AG10803 (cell line): ENCODE measurements around the gene CARMIL3.

Experiments
- DNase-seq: peaks from one replicate; pipeline ENCODE4 v3.0.0; 2010; ENCODE audit warnings: low read depth
- H3K4me3 ChIP-seq: 2 replicates; pipeline ENCODE4 v1.5.1; 2011; ENCODE audit warnings: mild to moderate bottlenecking, low read length, control low read depth
- TF ChIP-seq, protein P1 (sequence below): conservative IDR thresholded peaks from 2 replicates; pipeline ENCODE4 v1.5.1; 2011; ENCODE audit warnings: mild to moderate bottlenecking, low read length, control low read depth, inconsistent platforms

The CARMIL3 gene

DNA sequence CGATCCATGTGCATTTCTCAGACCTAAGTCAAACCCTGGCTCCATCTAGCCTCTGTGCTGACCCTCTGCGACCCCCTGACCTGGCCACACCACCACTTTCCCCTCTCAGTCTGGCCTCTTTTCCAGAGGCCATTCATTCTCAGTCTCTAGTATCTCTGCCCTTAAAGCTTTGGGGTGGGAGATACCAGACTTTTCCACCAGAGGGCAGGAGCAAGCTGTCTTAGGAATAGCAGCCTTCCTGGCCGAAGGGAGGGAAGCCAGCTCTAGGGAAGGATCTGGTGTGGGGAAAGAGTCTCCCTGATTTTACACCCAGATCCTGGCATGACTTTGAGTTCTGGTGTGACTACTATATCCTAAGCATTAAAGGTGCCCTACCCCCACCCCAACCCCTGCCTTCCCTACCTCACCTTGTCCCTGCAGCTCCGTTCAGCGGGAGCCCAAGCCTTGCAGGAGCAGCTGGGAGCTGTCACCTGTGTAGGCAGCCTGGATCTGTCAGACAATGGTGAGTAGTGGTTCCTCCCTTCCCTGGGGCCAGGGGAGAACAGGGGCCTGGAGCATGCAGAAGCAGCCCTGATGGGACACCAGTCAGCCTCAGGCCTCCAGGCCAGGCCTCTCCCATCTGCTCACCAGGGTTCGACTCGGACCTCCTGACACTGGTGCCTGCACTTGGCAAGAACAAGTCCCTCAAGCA, 6.6 kb downstream of the CARMIL3 start:
- H3K4me3 ChIP-seq = no peak overlapping the region
- TF ChIP-seq, protein P1, sequence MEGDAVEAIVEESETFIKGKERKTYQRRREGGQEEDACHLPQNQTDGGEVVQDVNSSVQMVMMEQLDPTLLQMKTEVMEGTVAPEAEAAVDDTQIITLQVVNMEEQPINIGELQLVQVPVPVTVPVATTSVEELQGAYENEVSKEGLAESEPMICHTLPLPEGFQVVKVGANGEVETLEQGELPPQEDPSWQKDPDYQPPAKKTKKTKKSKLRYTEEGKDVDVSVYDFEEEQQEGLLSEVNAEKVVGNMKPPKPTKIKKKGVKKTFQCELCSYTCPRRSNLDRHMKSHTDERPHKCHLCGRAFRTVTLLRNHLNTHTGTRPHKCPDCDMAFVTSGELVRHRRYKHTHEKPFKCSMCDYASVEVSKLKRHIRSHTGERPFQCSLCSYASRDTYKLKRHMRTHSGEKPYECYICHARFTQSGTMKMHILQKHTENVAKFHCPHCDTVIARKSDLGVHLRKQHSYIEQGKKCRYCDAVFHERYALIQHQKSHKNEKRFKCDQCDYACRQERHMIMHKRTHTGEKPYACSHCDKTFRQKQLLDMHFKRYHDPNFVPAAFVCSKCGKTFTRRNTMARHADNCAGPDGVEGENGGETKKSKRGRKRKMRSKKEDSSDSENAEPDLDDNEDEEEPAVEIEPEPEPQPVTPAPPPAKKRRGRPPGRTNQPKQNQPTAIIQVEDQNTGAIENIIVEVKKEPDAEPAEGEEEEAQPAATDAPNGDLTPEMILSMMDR = peak; percentile 85
- DNase-seq = peak; percentile 67

DNA sequence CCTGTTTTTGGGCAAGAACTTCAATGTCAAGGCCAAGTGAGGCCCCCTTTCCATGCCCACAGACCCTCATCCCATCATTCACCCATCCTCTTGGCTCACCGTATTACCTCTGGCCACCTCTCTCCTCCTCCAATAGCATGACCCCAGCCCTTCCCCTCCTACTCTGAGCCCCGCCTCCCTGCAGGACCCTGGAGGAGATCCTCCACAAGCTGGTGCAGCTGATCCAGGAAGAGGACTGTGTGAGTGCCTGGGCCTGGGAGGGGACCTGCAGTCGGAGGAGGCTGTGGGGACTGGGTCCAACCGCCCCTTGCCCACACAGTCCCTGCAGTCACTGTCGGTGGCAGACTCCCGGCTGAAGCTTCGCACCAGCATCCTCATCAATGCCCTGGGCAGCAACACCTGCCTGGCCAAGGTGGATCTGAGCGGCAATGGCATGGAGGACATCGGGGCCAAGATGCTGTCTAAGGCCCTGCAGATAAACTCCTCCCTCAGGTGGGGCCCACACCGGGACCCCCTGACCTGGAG, 7.2 kb downstream of the CARMIL3 start:
- DNase-seq = no peak
- H3K4me3 ChIP-seq = no peak overlapping the region
- TF ChIP-seq, protein P1 = no peak

DNA sequence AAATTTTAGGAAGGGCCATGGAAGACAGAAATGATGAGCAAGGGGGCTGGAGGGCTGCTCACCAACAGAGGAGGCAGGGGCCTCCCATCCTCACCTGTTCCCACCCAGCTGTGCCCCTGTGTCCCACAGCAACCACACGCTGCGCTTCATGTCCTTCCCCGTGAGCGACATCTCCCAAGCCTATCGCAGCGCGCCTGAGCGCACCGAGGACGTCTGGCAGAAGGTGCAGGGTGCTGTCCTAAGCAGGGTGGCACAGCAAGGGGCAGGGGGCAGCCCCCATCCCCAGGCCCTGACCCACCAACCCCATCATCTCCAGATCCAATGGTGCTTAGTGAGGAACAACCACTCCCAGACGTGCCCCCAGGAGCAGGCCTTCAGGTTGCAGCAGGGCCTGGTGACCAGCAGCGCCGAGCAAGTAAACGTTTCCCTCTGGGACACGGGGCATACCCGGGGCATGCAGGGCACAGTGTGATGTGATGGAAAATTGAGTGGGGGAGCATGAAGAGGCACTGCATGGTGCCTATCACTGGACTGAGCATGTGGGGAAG, 8.1 kb downstream of the CARMIL3 start:
- no peak overlapping the region for H3K4me3 ChIP-seq
- TF ChIP-seq, protein P1 = no peak
- DNase-seq = no peak

DNA sequence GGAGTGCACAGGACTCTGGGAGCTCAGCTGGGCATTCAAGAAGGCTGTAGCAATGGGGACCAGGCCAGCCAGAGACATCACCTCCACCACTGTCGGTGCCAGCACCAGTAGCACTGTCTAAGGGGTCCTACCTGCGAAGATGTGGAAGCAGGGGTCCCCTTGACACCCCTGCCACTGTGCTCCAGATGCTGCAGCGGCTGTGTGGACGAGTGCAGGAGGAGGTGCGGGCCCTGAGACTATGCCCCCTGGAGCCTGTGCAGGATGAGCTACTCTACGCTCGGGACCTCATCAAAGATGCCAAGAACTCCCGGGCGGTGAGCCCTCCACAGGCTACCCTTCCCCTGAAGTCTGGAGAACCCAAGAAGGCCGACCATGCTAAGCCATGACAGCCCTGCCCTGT, 8.6 kb downstream of the CARMIL3 start:
- DNase-seq = no peak
- H3K4me3 ChIP-seq = no peak overlapping the region
- TF ChIP-seq, protein P1 = no peak

DNA sequence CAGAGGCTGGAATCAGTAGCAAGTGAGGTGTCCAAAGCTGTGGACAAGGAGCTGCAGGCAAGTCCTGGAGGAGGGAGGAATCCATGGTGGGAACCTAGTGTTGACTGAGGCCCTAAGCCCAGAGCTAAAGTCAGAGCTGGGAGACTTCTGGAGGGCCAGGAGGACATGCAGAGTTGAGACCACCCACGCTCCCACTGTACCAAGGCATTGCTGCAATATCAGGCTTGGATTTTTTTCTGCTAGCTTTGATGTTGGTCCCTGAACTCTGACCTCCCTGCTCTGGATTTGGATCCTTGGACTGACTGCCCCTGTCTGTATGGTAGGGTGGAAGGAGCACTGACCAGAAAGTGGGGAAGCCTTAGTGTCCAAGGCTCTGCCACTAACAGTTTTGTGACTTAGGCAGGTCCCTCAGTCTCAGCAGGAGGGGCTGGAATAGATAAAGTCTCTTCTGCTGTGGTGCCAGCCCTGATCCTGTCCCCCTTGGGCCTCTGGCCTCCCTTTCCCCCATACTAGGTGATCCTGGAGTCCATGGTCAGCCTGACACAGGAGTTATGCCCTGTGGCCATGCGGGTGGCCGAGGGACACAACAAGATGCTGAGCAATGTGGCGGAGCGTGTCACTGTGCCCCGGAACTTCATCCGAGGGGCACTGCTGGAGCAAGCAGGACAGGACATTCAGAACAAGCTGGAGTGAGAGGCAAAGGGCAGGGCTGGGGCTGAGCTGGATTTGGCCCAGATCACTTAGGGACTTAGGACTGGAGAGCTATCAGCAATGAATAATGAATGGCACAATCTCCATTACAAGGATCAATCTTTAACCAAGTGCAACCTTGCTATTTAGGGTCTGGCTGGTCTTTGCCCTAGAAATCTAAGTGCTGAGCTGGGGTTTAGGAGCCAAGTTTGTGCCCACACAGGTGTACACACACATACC, 9.4 kb downstream of the CARMIL3 start:
- TF ChIP-seq, protein P1 = no peak
- no peak for DNase-seq
- no peak overlapping the region for H3K4me3 ChIP-seq

DNA sequence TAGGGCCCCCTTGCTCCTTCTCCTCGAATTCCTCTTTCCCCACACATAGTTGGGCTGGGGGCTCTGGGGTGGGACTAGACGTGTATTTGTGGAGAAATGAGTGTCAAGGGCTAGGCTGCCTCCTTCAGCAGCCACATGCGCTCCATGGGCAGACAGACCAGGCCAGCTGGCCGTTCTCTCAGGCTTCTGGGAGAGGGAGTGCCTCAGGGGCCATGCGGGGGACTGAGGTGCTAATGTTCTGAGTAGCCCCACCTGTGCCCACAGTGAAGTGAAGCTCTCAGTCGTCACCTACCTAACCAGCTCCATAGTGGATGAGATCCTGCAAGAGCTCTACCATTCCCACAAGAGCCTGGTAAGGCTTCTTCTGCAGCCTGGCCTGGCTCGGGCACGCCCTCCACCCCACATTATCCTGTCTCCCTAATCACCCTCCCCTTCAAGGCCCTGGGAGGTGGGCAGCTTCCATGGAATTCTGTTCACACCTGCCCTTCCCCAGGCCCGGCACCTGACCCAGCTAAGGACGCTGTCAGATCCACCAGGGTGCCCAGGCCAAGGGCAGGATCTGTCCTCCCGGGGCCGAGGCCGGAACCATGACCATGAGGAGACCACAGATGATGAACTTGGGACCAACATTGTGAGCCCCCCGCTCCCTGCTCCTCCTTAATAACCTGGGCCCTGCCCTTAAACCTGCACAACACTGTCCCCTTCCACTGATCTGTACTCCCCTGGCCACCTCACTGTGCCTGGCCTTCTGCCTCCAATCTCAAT, 10.6 kb downstream of the CARMIL3 start:
- DNase-seq = no peak
- H3K4me3 ChIP-seq = no peak overlapping the region
- TF ChIP-seq, protein P1 = no peak
